ENCODE measurements around the gene MCC.

Gene MCC

DNA sequence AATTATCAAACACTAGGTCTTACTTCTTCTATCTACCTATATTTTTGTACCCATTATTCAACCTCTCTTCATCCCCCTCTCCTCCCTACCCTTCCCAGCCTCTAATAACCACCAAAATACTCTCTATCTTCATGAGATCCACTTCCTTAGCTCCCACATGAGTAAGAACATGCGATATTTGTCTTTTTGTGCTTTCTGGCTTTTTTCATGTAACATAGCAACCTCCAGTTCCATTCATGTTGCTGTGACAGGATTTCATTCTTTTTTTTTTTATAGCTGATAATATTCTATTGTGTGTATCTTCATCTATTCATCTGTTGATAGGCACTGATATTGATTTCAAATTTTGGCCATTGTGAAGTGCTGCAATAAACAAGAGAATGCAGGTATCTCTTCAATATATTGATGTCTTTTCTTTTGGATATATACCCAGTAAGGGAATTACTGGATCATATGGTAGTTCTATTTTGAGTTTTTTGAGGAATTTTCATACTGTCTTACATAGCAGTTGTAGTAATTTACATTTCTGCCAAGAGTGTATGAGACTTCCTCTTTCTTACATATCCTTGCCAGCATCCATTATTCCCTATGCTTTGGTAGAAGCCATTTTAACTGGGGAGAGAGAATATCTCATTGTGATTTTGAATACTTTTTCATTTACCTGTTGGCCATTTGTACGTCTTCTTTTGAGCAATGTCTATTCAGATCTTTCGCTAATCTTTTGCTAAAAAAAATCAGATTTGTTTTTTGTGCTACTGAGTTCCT is 354.9 kb downstream of the MCC start:
- TF ChIP-seq, protein P1, sequence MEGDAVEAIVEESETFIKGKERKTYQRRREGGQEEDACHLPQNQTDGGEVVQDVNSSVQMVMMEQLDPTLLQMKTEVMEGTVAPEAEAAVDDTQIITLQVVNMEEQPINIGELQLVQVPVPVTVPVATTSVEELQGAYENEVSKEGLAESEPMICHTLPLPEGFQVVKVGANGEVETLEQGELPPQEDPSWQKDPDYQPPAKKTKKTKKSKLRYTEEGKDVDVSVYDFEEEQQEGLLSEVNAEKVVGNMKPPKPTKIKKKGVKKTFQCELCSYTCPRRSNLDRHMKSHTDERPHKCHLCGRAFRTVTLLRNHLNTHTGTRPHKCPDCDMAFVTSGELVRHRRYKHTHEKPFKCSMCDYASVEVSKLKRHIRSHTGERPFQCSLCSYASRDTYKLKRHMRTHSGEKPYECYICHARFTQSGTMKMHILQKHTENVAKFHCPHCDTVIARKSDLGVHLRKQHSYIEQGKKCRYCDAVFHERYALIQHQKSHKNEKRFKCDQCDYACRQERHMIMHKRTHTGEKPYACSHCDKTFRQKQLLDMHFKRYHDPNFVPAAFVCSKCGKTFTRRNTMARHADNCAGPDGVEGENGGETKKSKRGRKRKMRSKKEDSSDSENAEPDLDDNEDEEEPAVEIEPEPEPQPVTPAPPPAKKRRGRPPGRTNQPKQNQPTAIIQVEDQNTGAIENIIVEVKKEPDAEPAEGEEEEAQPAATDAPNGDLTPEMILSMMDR (IDR thresholded peaks at IDR 0.05) = no peak

DNA sequence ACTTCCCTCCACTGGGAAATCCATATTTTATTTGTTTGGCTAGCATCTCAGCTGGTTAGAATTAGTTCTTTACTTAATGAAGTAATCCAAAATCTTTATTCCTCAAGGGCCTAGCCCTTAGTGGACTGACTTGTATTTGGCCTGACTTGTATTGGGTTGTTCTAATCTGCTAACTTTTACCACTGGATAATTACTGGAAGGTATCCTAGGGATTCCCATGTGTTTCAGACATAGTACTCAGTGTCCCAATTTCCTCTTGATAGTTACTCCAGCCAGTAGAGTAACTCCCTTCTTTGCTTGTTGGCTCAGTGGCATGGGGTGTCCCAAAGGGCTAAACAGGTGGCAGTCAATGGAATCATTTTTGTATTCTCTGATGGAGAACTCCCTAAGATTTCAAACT is 355.7 kb downstream of the MCC start:
- TF ChIP-seq, protein P1 (IDR thresholded peaks at IDR 0.05) = no peak

DNA sequence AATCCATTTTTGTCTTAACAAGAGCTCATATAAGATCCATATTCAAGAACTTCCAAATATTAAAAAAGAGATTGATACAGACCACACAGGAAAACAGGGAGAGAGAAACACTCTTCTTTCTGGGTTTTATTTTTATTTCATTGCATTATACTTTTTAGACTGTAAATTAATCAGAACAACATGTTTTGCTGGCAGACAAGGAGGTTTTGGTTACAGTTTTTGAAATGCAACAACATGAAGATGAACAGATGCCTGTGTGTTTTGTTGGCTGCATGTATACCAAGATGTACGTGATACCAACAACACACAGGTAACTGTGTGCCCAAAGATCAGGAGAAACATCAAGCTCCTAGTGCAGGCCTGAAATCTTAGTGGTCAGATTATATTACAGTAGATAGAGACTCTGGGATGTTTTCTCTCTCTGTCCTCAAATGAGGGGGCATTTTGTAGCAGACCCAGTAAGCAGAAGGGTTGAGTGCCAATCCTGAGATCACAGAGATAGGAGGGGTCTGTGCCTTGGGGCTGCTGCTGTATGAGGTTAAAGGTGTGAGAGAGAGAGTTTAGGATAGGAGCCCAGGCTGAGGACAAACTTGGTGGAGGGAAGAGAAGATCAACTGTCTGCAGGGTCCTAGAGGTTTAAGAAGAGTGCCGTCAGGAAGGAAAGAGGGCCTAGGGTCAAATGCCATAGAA is 359.5 kb downstream of the MCC start:
- TF ChIP-seq, protein P1 (IDR thresholded peaks at IDR 0.05) = no peak

DNA sequence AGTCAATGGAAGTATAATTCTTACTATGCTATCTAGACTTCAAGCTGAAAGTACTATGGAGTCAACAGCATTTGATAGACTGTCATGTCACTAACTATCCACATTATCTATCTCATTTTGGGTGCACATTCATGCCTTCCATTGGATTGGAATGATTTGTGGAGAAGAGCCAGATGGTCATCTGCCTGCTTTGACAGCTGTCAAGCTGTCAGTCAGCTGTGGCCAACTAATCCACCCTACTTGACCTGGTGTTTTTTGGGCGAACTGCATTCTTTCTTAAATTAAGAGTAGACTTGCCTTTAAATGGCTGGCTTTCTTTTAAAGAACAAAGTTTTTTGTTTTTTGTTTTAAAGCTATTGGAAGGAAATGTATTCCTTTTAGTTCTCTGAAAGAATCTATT is 360.2 kb downstream of the MCC start:
- TF ChIP-seq, protein P1 (IDR thresholded peaks at IDR 0.05) = no peak

DNA sequence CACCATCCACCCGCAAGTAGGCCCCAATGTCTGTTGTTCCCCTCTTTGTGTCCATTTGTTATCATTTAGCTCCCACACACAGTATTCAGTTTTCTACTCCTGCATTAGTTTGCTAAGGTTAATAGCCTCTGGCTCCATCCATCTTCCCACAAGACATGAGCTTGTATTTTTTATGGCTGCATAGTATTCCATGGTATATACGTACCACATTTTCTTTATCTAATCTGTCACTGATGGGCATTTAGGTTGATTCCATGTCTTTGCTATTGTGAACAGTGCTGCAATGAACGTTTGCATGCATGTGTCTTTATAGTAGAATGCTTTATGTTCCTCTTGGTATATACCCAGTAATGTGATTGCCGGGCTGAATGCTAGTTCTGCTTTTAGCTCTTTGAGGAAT is 361.2 kb downstream of the MCC start:
- TF ChIP-seq, protein P1 (IDR thresholded peaks at IDR 0.05) = no peak

DNA sequence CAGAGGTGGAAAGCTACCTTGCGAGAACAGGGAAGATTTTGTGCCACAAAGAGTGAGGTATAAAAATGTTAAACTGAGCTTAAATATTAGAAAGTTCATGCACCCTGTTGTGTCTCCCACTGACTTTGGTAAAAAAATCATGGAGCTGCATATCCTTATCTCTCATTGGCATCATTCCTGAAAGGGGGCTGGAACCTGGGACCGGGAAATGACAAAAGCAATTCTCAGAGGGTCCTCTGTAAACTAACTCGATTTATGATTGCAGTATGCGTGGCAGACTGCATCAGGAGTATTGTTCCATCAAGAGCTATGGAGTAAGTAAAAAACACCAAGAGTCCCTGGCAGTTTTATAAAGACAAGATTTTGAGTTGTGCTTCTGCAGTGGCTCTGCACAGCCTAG is 362.9 kb downstream of the MCC start:
- TF ChIP-seq, protein P1 (IDR thresholded peaks at IDR 0.05) = no peak

DNA sequence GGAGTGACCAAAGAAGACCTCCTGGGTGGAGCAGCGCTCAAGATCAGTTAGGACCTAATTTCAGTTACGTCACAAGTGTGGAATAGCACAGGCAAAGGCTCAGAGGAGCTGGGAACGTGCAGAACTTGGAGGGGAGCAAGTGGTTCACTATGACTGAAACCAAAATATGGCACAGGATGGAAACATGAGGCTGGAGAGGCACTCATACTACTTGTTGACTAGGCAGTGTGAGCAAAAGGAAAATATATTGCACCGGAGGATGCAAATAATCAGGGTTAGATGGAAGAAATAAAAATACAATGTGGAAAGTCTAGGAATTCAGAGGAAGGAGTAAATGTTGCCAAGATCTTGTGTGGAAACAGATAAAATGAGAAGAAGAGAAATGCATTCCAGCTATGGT is 363.3 kb downstream of the MCC start:
- TF ChIP-seq, protein P1 (IDR thresholded peaks at IDR 0.05) = no peak
